ENCODE data around the gene OR13F1.

Gene OR13F1

GRCh38 chr9:104503963-104504362 is at the start of gene OR13F1:
Gene OR13F1 (plus strand): TSS chr9:104504263. CDS start chr9:104504263, 0 bp downstream.
- no peak for DNase-seq (ENCODE audit: low read depth, low spot score)
- Histone ChIP-seq H3K4me3 (ENCODE audit: insufficient read length, low read depth) (no peak within 1 kb of the TSS), H3K27me3 (ENCODE audit: insufficient read depth, insufficient read length) (no peaks in the 10 kb centered on the region), H3K36me3 (ENCODE audit: insufficient read depth, insufficient read length, low read length) (no peaks in the 10 kb centered on the region), H3K9ac (ENCODE audit: insufficient read length, low read depth) (no peak within 1 kb of the TSS), H3K9me3 (ENCODE audit: insufficient read depth, low read length) (no peaks in the 10 kb centered on the region), H3K4me1 (ENCODE audit: insufficient read depth, insufficient read length) (no peaks in the 10 kb centered on the region)
- no peak for TF ChIP-seq YY1 (IDR thresholded peaks at IDR 0.05; ENCODE audit: insufficient read depth, insufficient read length)
- TF ChIP-seq SUZ12 (IDR thresholded peaks at IDR 0.05; ENCODE audit: extremely low read depth, insufficient read depth, insufficient read length) = no peak
- no peak for TF ChIP-seq ZNF274 (IDR thresholded peaks at IDR 0.05; ENCODE audit: low read depth, low read length)

GRCh38 chr9:104456831-104457230 is 47.2 kb upstream of the OR13F1 start:
- TF ChIP-seq SUZ12 (IDR thresholded peaks at IDR 0.05; ENCODE audit: extremely low read depth, insufficient read depth, insufficient read length) (no peak), ZNF274 (IDR thresholded peaks at IDR 0.05; ENCODE audit: low read depth, low read length) (no peak), YY1 (IDR thresholded peaks at IDR 0.05; ENCODE audit: insufficient read depth, insufficient read length) (no peak)
- Histone ChIP-seq H3K4me1 (ENCODE audit: insufficient read depth, insufficient read length) (no peaks in the 10 kb centered on the region), H3K27me3 (ENCODE audit: insufficient read depth, insufficient read length) (no peaks in the 10 kb centered on the region), H3K4me3 (ENCODE audit: insufficient read length, low read depth) (no peak overlapping the region), H3K36me3 (ENCODE audit: insufficient read depth, insufficient read length, low read length) (no peaks in the 10 kb centered on the region), H3K9me3 (ENCODE audit: insufficient read depth, low read length) (no peaks in the 10 kb centered on the region), H3K9ac (ENCODE audit: insufficient read length, low read depth) (no peak overlapping the region)
- no peak for DNase-seq (ENCODE audit: low read depth, low spot score)

GRCh38 chr9:104463864-104464263 is 40.2 kb upstream of the OR13F1 start:
- no peak for DNase-seq (ENCODE audit: low read depth, low spot score)
- Histone ChIP-seq H3K4me1 (ENCODE audit: insufficient read depth, insufficient read length) (no peaks in the 10 kb centered on the region), H3K36me3 (ENCODE audit: insufficient read depth, insufficient read length, low read length) (no peaks in the 10 kb centered on the region), H3K9me3 (ENCODE audit: insufficient read depth, low read length) (no peaks in the 10 kb centered on the region), H3K9ac (ENCODE audit: insufficient read length, low read depth) (no peak overlapping the region), H3K4me3 (ENCODE audit: insufficient read length, low read depth) (no peak overlapping the region), H3K27me3 (ENCODE audit: insufficient read depth, insufficient read length) (no peaks in the 10 kb centered on the region)
- TF ChIP-seq YY1 (IDR thresholded peaks at IDR 0.05; ENCODE audit: insufficient read depth, insufficient read length) (no peak), SUZ12 (IDR thresholded peaks at IDR 0.05; ENCODE audit: extremely low read depth, insufficient read depth, insufficient read length) (no peak), ZNF274 (IDR thresholded peaks at IDR 0.05; ENCODE audit: low read depth, low read length) (no peak)

GRCh38 chr9:104468261-104468660 is 35.8 kb upstream of the OR13F1 start:
- H3K4me3 ChIP-seq (ENCODE audit: insufficient read length, low read depth) = no peak overlapping the region
- no peaks in the 10 kb centered on the region for H3K36me3 ChIP-seq (ENCODE audit: insufficient read depth, insufficient read length, low read length)
- DNase-seq (ENCODE audit: low read depth, low spot score) = no peak
- no peaks in the 10 kb centered on the region for H3K27me3 ChIP-seq (ENCODE audit: insufficient read depth, insufficient read length)
- no peaks in the 10 kb centered on the region for H3K9me3 ChIP-seq (ENCODE audit: insufficient read depth, low read length)
- no peak overlapping the region for H3K9ac ChIP-seq (ENCODE audit: insufficient read length, low read depth)
- TF ChIP-seq ZNF274 (IDR thresholded peaks at IDR 0.05; ENCODE audit: low read depth, low read length) = no peak
- no peak for TF ChIP-seq YY1 (IDR thresholded peaks at IDR 0.05; ENCODE audit: insufficient read depth, insufficient read length)
- no peak for TF ChIP-seq SUZ12 (IDR thresholded peaks at IDR 0.05; ENCODE audit: extremely low read depth, insufficient read depth, insufficient read length)
- H3K4me1 ChIP-seq (ENCODE audit: insufficient read depth, insufficient read length) = no peaks in the 10 kb centered on the region

GRCh38 chr9:104482921-104483570 is 21.0 kb upstream of the OR13F1 start:
- Histone ChIP-seq H3K36me3 (ENCODE audit: insufficient read depth, insufficient read length, low read length) (no peaks in the 10 kb centered on the region), H3K9me3 (ENCODE audit: insufficient read depth, low read length) (no peaks in the 10 kb centered on the region), H3K4me3 (ENCODE audit: insufficient read length, low read depth) (no peak overlapping the region), H3K4me1 (ENCODE audit: insufficient read depth, insufficient read length) (no peaks in the 10 kb centered on the region), H3K27me3 (ENCODE audit: insufficient read depth, insufficient read length) (no peaks in the 10 kb centered on the region), H3K9ac (ENCODE audit: insufficient read length, low read depth) (no peak overlapping the region)
- TF ChIP-seq SUZ12 (IDR thresholded peaks at IDR 0.05; ENCODE audit: extremely low read depth, insufficient read depth, insufficient read length) = no peak
- DNase-seq (ENCODE audit: low read depth, low spot score) = no peak

- H3K36me3 ChIP-seq (ENCODE audit: insufficient read depth, insufficient read length, low read length) = no peaks in the 10 kb centered on the region
- H3K4me1 ChIP-seq (ENCODE audit: insufficient read depth, insufficient read length) = no peaks in the 10 kb centered on the region
- no peak for DNase-seq (ENCODE audit: low read depth, low spot score)
- H3K4me3 ChIP-seq (ENCODE audit: insufficient read length, low read depth) = no peak overlapping the region
- no peak overlapping the region for H3K9ac ChIP-seq (ENCODE audit: insufficient read length, low read depth)
- no peak for TF ChIP-seq YY1 (IDR thresholded peaks at IDR 0.05; ENCODE audit: insufficient read depth, insufficient read length)
- TF ChIP-seq ZNF274 (IDR thresholded peaks at IDR 0.05; ENCODE audit: low read depth, low read length) = no peak
- no peak for TF ChIP-seq SUZ12 (IDR thresholded peaks at IDR 0.05; ENCODE audit: extremely low read depth, insufficient read depth, insufficient read length)
- H3K27me3 ChIP-seq (ENCODE audit: insufficient read depth, insufficient read length) = no peaks in the 10 kb centered on the region
- no peaks in the 10 kb centered on the region for H3K9me3 ChIP-seq (ENCODE audit: insufficient read depth, low read length)
These were observed 19.0 kb upstream of the OR13F1 start for GRCh38 chr9:104485014-104485413.

- Histone ChIP-seq H3K9me3 (ENCODE audit: insufficient read depth, low read length) (no peaks in the 10 kb centered on the region; the same call in 1 of the 2 replicates), H3K4me1 (ENCODE audit: insufficient read depth, insufficient read length) (no peaks in the 10 kb centered on the region), H3K27me3 (ENCODE audit: insufficient read depth, insufficient read length) (no peaks in the 10 kb centered on the region), H3K9ac (ENCODE audit: insufficient read length, low read depth) (no peak overlapping the region), H3K36me3 (ENCODE audit: insufficient read depth, insufficient read length, low read length) (no peaks in the 10 kb centered on the region), H3K4me3 (ENCODE audit: insufficient read length, low read depth) (no peak overlapping the region)
- peak; percentile 13 for DNase-seq (ENCODE audit: low read depth, low spot score)
- no peak for TF ChIP-seq YY1 (IDR thresholded peaks at IDR 0.05; ENCODE audit: insufficient read depth, insufficient read length)
- no peak for TF ChIP-seq SUZ12 (IDR thresholded peaks at IDR 0.05; ENCODE audit: extremely low read depth, insufficient read depth, insufficient read length)
- no peak for TF ChIP-seq ZNF274 (IDR thresholded peaks at IDR 0.05; ENCODE audit: low read depth, low read length)
These were observed 9.3 kb upstream of the OR13F1 start for GRCh38 chr9:104494808-104495207.
